AG04450 (cell line): Measurements from ENCODE around the gene NANOG. TPM values are rescaled to one million over a fixed set of nuclear protein-coding genes. Genes with fewer than 3 reads are reported as not detected.
"Not testable (repeated sequence)": the region's sequence is repeated elsewhere in the genome, so short reads cannot be mapped to it uniquely, and the experiment has no call there.

Source experiments
- CTCF ChIA-PET: fragments of 300-600, 350-600 bp; formaldehyde crosslinking; extraction: SDS; loops from one replicate; lab custom pipeline; 2022; ENCODE audit warnings: antibody characterized with exemption, inconsistent platforms; lab: Charles Lee
- POLR2A ChIA-PET: fragments of 350-600 bp; formaldehyde crosslinking; extraction: SDS; loops from one replicate; lab custom pipeline; 2021; ENCODE audit warnings: antibody characterized with exemption, inconsistent platforms; lab: Yijun Ruan, JAX
- DNase-seq: peaks from one replicate; pipeline ENCODE4 v3.0.0-alpha.2; 2011; ENCODE audit warnings: low read depth, low spot score
- H3K27ac ChIP-seq: one replicate; pipeline ENCODE4 v1.5.1; 2012; ENCODE audit warnings: low read depth, low read length, control low read depth
- H3K27me3 ChIP-seq: one replicate; pipeline ENCODE4 v1.6.0; 2012; ENCODE audit warnings: low read length; ENCODE audit not compliant: control insufficient read depth, insufficient read depth
- H3K4me3 ChIP-seq: 2 replicates; pipeline ENCODE4 v1.5.1; 2011; ENCODE audit warnings: mild to moderate bottlenecking, low read depth, low read length, control low read depth
- H3K9me3 ChIP-seq: 2 replicates; pipeline ENCODE4 v1.5.1; 2012; ENCODE audit warnings: low read length; ENCODE audit not compliant: control insufficient read depth, insufficient read depth
- polyA minus RNA-seq: library from RNA; depleted of rRNA, polyadenylated mRNA; stranded (reverse); fragments of >200 nt; gene quantifications from 2 replicates; pipeline ENCODE4 v1.2.3, GENCODE V29; 2011; rRNA and poly(A)+ RNA removed
- polyA plus RNA-seq: library from polyadenylated mRNA; depleted of rRNA; stranded (reverse); fragments of >200 nt; gene quantifications from 2 replicates; pipeline ENCODE4 v1.2.3, GENCODE V29; 2011; rRNA removed
- TF ChIP-seq, protein P1 (sequence below): IDR thresholded peaks from 2 replicates; pipeline ENCODE4 v1.5.1; 2011; ENCODE audit warnings: low read depth, low read length, control low read depth, inconsistent platforms

NANOG gene
- 0.01 TPM in 1 of 2 replicates, not detected in the other for polyA plus RNA-seq
- not detected in 2 replicates for polyA minus RNA-seq

DNA sequence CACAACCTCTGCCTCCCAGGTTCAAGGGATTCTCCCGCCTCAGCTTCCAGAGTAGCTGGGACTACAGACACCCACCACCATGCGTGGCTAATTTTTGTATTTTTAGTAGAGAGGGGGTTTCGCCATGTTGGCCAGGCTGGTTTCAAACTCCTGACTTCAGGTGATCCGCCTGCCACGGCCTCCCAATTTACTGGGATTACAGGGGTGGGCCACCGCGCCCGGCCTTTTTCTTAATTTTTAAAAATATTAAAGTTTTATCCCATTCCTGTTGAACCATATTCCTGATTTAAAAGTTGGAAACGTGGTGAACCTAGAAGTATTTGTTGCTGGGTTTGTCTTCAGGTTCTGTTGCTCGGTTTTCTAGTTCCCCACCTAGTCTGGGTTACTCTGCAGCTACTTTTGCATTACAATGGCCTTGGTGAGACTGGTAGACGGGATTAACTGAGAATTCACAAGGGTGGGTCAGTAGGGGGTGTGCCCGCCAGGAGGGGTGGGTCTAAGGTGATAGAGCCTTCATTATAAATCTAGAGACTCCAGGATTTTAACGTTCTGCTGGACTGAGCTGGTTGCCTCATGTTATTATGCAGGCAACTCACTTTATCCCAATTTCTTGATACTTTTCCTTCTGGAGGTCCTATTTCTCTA is at the start of gene NANOG:
NANOG (plus strand) TSS at position 519 of the 645 bp plus-strand sequence. CDS start 213 bp downstream, outside the sequence.
- CTCF ChIA-PET = interaction anchor here (0.7 to 1.4 kb wide), 2 partner anchors 10 to 17 kb away, joined by 3 to 7 read pairs; no protein-coding TSS in a partner anchor
- H3K27ac ChIP-seq, POLR2A ChIA-PET: not testable (repeated sequence)

GRCh38 chr12:7747246-7747645 is 42.0 kb upstream of the NANOG start, which contains the start of gene CLEC4C:
Gene CLEC4C, minus strand, starts transcription at chr12:7747375. Its CDS starts 27 bp downstream, at chr12:7747348.
- ChIA-PET CTCF (no interaction called here), POLR2A (no interaction called here)
- Histone ChIP-seq H3K27ac (no peak within 1 kb of the TSS), H3K27me3 (no peaks in the 10 kb centered on the region), H3K9me3 (peaks cover 20% of the 10 kb centered on the region), H3K4me3 (no peak within 1 kb of the TSS)
- no peak for DNase-seq
- TF ChIP-seq, protein P1, sequence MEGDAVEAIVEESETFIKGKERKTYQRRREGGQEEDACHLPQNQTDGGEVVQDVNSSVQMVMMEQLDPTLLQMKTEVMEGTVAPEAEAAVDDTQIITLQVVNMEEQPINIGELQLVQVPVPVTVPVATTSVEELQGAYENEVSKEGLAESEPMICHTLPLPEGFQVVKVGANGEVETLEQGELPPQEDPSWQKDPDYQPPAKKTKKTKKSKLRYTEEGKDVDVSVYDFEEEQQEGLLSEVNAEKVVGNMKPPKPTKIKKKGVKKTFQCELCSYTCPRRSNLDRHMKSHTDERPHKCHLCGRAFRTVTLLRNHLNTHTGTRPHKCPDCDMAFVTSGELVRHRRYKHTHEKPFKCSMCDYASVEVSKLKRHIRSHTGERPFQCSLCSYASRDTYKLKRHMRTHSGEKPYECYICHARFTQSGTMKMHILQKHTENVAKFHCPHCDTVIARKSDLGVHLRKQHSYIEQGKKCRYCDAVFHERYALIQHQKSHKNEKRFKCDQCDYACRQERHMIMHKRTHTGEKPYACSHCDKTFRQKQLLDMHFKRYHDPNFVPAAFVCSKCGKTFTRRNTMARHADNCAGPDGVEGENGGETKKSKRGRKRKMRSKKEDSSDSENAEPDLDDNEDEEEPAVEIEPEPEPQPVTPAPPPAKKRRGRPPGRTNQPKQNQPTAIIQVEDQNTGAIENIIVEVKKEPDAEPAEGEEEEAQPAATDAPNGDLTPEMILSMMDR = no peak

More for the DNA sequence above, at the start of gene NANOG:
- H3K9me3 ChIP-seq, DNase-seq, H3K4me3 ChIP-seq, H3K27me3 ChIP-seq: not testable (repeated sequence)

- no peak for DNase-seq
- Histone ChIP-seq H3K4me3 (no peak overlapping the region), H3K27me3 (no peaks in the 10 kb centered on the region), H3K9me3 (peaks cover 23% of the 10 kb centered on the region), H3K27ac (no peak overlapping the region)
- ChIA-PET POLR2A (no interaction called here), CTCF (no interaction called here)
- TF ChIP-seq, protein P1 = no peak
Measured at GRCh38 chr12:7748852-7749251, 40.4 kb upstream of the NANOG start.

DNA sequence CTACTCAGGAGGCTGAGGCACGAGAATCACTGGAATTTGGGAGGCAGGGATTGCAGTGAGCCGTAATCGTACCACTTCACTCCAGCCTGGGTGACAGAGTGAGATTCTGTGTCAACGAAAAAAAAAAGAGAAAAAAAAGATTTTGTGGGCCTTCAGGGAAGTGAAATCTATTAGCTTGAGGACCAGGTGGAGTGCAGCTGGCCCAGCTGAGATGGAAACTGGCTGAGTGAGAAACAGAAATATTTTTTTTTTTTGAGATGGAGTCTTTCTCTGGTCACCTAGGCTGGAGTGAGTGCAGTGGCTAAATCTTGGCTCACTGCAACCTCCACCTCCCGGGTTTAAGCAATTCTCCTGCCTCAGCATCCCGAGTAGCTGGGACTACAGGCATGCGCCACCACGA is 39.8 kb upstream of the NANOG start:
- Histone ChIP-seq H3K9me3 (peaks cover 26% of the 10 kb centered on the region), H3K4me3 (no peak overlapping the region), H3K27ac (no peak overlapping the region), H3K27me3 (no peaks in the 10 kb centered on the region)
- ChIA-PET POLR2A (no interaction called here), CTCF (no interaction called here)
- no peak for DNase-seq
- TF ChIP-seq, protein P1 = no peak

- H3K9me3 ChIP-seq = peaks cover 30% of the 10 kb centered on the region
- POLR2A ChIA-PET = no interaction called here
- H3K4me3 ChIP-seq = no peak overlapping the region
- no peaks in the 10 kb centered on the region for H3K27me3 ChIP-seq
- no peak for DNase-seq
- TF ChIP-seq, protein P1 = no peak
- no peak overlapping the region for H3K27ac ChIP-seq
- CTCF ChIA-PET = no interaction called here
Measured at GRCh38 chr12:7750350-7750749, 38.9 kb upstream of the NANOG start.
